T-helper 17 cell (primary cell): ENCODE results near the gene COL2A1. TPM values are rescaled to one million over a fixed set of nuclear protein-coding genes. Genes with fewer than 3 reads are reported as not detected.

Source experiments
- total RNA-seq, 4 donors: library from RNA in 2 of 4; stranded (reverse) in 2 of 4; gene quantifications; one replicate each; pipeline ENCODE4 v1.2.3 and lab custom pipeline; 2022 to 2026

COL2A1 gene
- total RNA-seq, 2 donors from 2014 or later: not detected

Other genes with a start within 250 kb of the COL2A1 start
- gene RAPGEF3, start 245.6 kb downstream of the COL2A1 start, total RNA-seq: under 1 TPM; 0.27 to 0.55 TPM
- gene SLC48A1, start 231.2 kb downstream of the COL2A1 start, total RNA-seq: 1 to 10 TPM; 5.9 to 6.9 TPM
- 100 to 1,000 TPM; 129 to 151 TPM for gene HDAC7, start 184.6 kb downstream of the COL2A1 start, total RNA-seq
- 1 to 10 TPM; 1.8 to 4.5 TPM for gene VDR, start 99.5 kb downstream of the COL2A1 start, total RNA-seq
- 10 to 100 TPM; 17.5 to 20.5 TPM for gene TMEM106C, start 40.9 kb downstream of the COL2A1 start, total RNA-seq
- gene SENP1, start 101.6 kb upstream of the COL2A1 start, total RNA-seq: 10 to 100 TPM; 26.9 to 33.8 TPM
- 10 to 100 TPM; 19.6 to 19.9 TPM for gene PFKM, start 114.9 kb upstream of the COL2A1 start, total RNA-seq
- gene ASB8, start 153.0 kb upstream of the COL2A1 start, total RNA-seq: 10 to 100 TPM; 39.0 to 59.6 TPM
- 1 to 10 TPM; 7.5 to 8.6 TPM for gene CCDC184, start 179.2 kb upstream of the COL2A1 start, total RNA-seq
- gene OR10AD1, start 198.8 kb upstream of the COL2A1 start, total RNA-seq: not detected